HPDE6-E6E7 (cell line): Measurements from ENCODE around the gene KCNJ12.
"Not testable (repeated sequence)": the region's sequence is repeated elsewhere in the genome, so short reads cannot be mapped to it uniquely, and the experiment has no call there.

Source experiments
- DNase-seq: peaks from one replicate; pipeline ENCODE4 v3.0.0; 2011; ENCODE audit warnings: missing footprints; ENCODE audit errors: extremely low spot score

Gene KCNJ12

GRCh38 chr17:21406616-21407404 is 30.7 kb downstream of the KCNJ12 start:
- DNase-seq = not testable (repeated sequence)

GRCh38 chr17:21407752-21408151 is 31.6 kb downstream of the KCNJ12 start:
- DNase-seq = not testable (repeated sequence)

GRCh38 chr17:21408224-21408623 is 32.1 kb downstream of the KCNJ12 start:
- not testable (repeated sequence) for DNase-seq

GRCh38 chr17:21408766-21409300 is 32.7 kb downstream of the KCNJ12 start:
- DNase-seq = not testable (repeated sequence)

GRCh38 chr17:21409388-21409787 is 33.2 kb downstream of the KCNJ12 start:
- DNase-seq = not testable (repeated sequence)

- DNase-seq = not testable (repeated sequence)
Observed at GRCh38 chr17:21409971-21410370, 33.8 kb downstream of the KCNJ12 start.

GRCh38 chr17:21410371-21410770 is 34.2 kb downstream of the KCNJ12 start:
- DNase-seq = not testable (repeated sequence)

GRCh38 chr17:21410906-21411678 is 34.9 kb downstream of the KCNJ12 start:
- not testable (repeated sequence) for DNase-seq

GRCh38 chr17:21411679-21412205 is 35.6 kb downstream of the KCNJ12 start:
- not testable (repeated sequence) for DNase-seq

GRCh38 chr17:21412207-21412681 is 36.1 kb downstream of the KCNJ12 start:
- DNase-seq = not testable (repeated sequence)

GRCh38 chr17:21413570-21414279 is 37.6 kb downstream of the KCNJ12 start:
- DNase-seq = not testable (repeated sequence)

GRCh38 chr17:21414616-21415015 is 38.5 kb downstream of the KCNJ12 start:
- not testable (repeated sequence) for DNase-seq

GRCh38 chr17:21415166-21415990 is 39.2 kb downstream of the KCNJ12 start:
- DNase-seq = not testable (repeated sequence)

GRCh38 chr17:21416471-21416981 is 40.4 kb downstream of the KCNJ12 start:
- DNase-seq = not testable (repeated sequence)

- DNase-seq = not testable (repeated sequence)
Observed at GRCh38 chr17:21417349-21417748, 41.2 kb downstream of the KCNJ12 start.

- DNase-seq = no peak
Observed at GRCh38 chr17:21417921-21418320, 41.8 kb downstream of the KCNJ12 start.

- DNase-seq = no peak
Observed at GRCh38 chr17:21418446-21419298, 42.5 kb downstream of the KCNJ12 start.

GRCh38 chr17:21419299-21420239 is 43.4 kb downstream of the KCNJ12 start:
- DNase-seq = no peak
